ENCODE results near the gene SEMA3C.

DNA sequence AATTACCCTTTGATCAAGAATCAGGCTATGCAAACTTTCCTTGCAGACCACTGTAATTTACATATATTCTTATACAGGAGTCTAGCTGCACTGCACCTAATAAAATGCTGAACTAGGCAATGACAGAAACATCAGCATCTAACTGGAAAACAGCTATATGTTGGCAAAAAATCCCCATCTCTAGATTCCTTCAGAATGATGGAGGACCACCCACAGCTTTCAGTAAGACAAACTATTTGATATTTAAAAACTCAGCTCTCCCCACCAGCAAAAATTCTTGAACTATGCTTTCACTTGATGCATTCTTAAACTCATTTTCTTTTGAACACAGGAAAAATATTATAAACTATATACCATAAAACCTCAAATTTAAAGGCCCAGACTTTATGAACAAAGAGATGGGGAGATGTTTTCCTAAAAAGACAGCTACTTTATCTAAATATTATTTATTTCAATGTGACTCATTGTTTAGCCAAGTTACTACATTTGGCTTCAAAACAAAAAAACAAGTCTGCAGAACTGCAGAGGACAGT lies 77.4 kb downstream of the SEMA3C start:
- no peak for TF ChIP-seq CTCF (IDR thresholded peaks at IDR 0.05)
- TF ChIP-seq POLR2A (IDR thresholded peaks at IDR 0.05): no peak
